HEK293T (cell line): ENCODE data around the gene NRIP1.

ENCODE experiments used
- BHLHE40 ChIP-seq: fragments of 450-650 bp; IDR thresholded peaks from 2 replicates; pipeline ENCODE4 v1.6.1; 2016; ENCODE audit warnings: mild to moderate bottlenecking, moderate library complexity, borderline replicate concordance
- ELF4 ChIP-seq: fragments of 450-650 bp; IDR thresholded peaks from 2 replicates; pipeline ENCODE4 v1.6.1; 2017; ENCODE audit warnings: antibody characterized with exemption
- FOXA1 ChIP-seq: fragments of 450-650 bp; IDR thresholded peaks from 2 replicates; pipeline ENCODE4 v1.6.1; 2016; ENCODE audit warnings: mild to moderate bottlenecking
- FOXK2 ChIP-seq: fragments of 450-650 bp; IDR thresholded peaks from 2 replicates; pipeline ENCODE4 v1.6.1; 2016; ENCODE audit warnings: mild to moderate bottlenecking
- FOXM1 ChIP-seq: fragments of 450-650 bp; IDR thresholded peaks from 2 replicates; pipeline ENCODE4 v1.6.1; 2017; ENCODE audit warnings: mild to moderate bottlenecking, borderline replicate concordance
- LEF1 ChIP-seq: fragments of 450-650 bp; IDR thresholded peaks from 2 replicates; pipeline ENCODE4 v1.6.1; 2017; ENCODE audit warnings: mild to moderate bottlenecking, borderline replicate concordance
- NFRKB ChIP-seq: fragments of 450-650 bp; IDR thresholded peaks from 2 replicates; pipeline ENCODE4 v1.6.1; 2016; ENCODE audit warnings: mild to moderate bottlenecking, moderate library complexity
- PKNOX1 ChIP-seq: fragments of 450-650 bp; IDR thresholded peaks from 2 replicates; pipeline ENCODE4 v1.6.1; 2016
- SP1 ChIP-seq: fragments of 450-650 bp; IDR thresholded peaks from 2 replicates; pipeline ENCODE4 v1.6.1; 2017
- SUZ12 ChIP-seq: fragments of 450-650 bp; IDR thresholded peaks from 2 replicates; pipeline ENCODE4 v1.6.1; 2016; ENCODE audit warnings: mild to moderate bottlenecking
- TARDBP ChIP-seq: fragments of 450-650 bp; IDR thresholded peaks from 2 replicates; pipeline ENCODE4 v1.6.1; 2016
- ZNF384 ChIP-seq: fragments of 450-650 bp; IDR thresholded peaks from 2 replicates; pipeline ENCODE4 v1.6.1; 2016

GRCh38 chr21:15034126-15034853, 30.5 kb downstream of the NRIP1 start:
- TF ChIP-seq ZNF384 (no peak), BHLHE40 (no peak), FOXK2 (no peak), SUZ12 (no peak), NFRKB (no peak), ELF4 (no peak), SP1 (no peak), FOXA1 (no peak), FOXM1 (no peak), PKNOX1 (no peak), LEF1 (no peak), TARDBP (no peak)
